Measurements from ENCODE around the gene SMARCA1. TPM values are rescaled to one million over a fixed set of nuclear protein-coding genes. Genes with fewer than 3 reads are reported as not detected.

Gene SMARCA1
- polyA plus RNA-seq, 3 donors: 0.03 to 0.13 TPM; not detected in 1

DNA sequence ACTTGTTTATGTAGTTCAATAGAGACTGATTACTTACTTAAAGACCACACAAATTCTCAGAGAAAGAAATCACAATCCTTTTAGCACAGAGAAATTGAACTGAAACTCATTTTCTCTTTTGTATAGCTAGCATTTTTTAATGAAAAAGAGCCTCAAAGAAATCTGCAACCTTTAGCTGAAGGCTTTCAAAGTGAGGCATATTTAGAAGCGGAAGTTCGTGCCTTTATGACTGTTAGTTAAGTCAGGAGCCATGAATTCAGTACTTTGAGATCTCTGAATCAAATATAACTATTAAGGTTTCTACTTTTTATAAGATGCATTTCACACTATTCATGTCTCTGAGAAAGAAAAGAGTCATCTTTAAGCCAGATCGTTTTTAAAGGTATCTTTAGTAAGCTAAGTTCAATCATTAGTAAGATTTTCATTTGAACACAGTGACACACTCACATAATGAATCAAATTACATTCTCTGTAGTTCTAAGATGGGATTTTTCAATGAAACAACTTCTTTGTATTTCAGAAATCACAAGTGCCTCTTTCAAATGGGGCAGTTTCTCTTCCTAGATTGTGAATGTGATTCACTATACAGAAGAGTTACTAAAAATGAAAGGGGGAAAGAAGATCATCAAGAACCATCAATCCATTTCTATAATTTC lies 61.4 kb downstream of the SMARCA1 start:
- Histone ChIP-seq H3K4me3 (replicated peaks in 1 of 3; ENCODE audit: low read depth in 2 of 3, low read length in 3 of 3) (no peak overlapping the region), H4K20me1 (ENCODE audit: insufficient read depth, low read length) (no peaks in the 10 kb centered on the region), H3K9ac (ENCODE audit: insufficient read depth, low read length, poor library complexity, severe bottlenecking) (no peak overlapping the region), H3K27me3 (ENCODE audit: control insufficient read depth in 2 of 2, insufficient read depth in 2 of 2, low read length in 2 of 2) (no peaks in the 10 kb centered on the region), H2AFZ (ENCODE audit: insufficient read depth, low read depth, low read length, poor library complexity, severe bottlenecking) (no peak overlapping the region), H3K9me3 (replicated peaks in 1 of 2; ENCODE audit: control insufficient read depth in 1 of 2, insufficient read depth in 1 of 2, low read length in 2 of 2) (no peaks in the 10 kb centered on the region), H3K36me3 (replicated peaks in 1 of 2; ENCODE audit: control insufficient read depth in 1 of 2, insufficient read depth in 2 of 2, low read length in 2 of 2) (no peaks in the 10 kb centered on the region), H3K27ac (ENCODE audit: low read depth in 1 of 2, low read length in 2 of 2) (no peak overlapping the region), H3K79me2 (ENCODE audit: insufficient read depth, low read length) (no peaks in the 10 kb centered on the region), H3K4me2 (replicated peaks; ENCODE audit: extremely low read depth, low read length, poor library complexity, severe bottlenecking) (no peak overlapping the region), H3K4me1 (ENCODE audit: control insufficient read depth in 1 of 2, insufficient read depth in 2 of 2, low read length in 2 of 2) (no peaks in the 10 kb centered on the region)
- Mint-ChIP-seq H3K4me3 (no peak overlapping the region), H3K4me1 (no peaks in the 10 kb centered on the region), H3K27me3 (ENCODE audit: low read depth in 3 of 3) (peaks cover 0 to 2% (median 0%) of the 10 kb centered on the region in 3 donors), H3K9me3 (no peaks in the 10 kb centered on the region), H3K27ac (no peak overlapping the region), H3K36me3 (no peaks in the 10 kb centered on the region)
- DNase-seq: no peak
- TF ChIP-seq, protein P1, sequence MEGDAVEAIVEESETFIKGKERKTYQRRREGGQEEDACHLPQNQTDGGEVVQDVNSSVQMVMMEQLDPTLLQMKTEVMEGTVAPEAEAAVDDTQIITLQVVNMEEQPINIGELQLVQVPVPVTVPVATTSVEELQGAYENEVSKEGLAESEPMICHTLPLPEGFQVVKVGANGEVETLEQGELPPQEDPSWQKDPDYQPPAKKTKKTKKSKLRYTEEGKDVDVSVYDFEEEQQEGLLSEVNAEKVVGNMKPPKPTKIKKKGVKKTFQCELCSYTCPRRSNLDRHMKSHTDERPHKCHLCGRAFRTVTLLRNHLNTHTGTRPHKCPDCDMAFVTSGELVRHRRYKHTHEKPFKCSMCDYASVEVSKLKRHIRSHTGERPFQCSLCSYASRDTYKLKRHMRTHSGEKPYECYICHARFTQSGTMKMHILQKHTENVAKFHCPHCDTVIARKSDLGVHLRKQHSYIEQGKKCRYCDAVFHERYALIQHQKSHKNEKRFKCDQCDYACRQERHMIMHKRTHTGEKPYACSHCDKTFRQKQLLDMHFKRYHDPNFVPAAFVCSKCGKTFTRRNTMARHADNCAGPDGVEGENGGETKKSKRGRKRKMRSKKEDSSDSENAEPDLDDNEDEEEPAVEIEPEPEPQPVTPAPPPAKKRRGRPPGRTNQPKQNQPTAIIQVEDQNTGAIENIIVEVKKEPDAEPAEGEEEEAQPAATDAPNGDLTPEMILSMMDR (IDR thresholded peaks at IDR 0.05): no peak
- intact Hi-C loops (cut with micrococcal nuclease): no loop called here
- no CpG with 5 or more reads among the region's 3 CpGs for WGBS (ENCODE audit: insufficient coverage)

DNA sequence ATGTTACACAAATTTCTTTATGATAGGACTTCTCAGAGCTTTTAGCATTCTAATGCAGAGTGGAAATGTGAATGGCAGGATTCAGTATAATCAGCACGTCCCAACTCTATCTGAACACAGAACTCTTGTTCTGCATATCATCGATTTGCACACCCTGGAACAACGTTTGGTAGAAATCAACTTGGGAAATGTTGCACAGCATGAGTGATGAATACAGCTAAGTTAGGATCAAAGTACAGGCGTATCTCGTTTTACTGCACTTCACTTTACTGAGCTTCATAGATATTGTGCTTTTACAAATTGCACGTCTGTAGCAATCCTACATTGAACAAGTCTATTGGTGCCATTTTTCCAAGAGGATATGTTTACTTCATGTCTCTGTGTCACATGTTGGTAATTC lies 70.8 kb downstream of the SMARCA1 start:
- Histone ChIP-seq H3K79me2 (ENCODE audit: insufficient read depth, low read length) (no peaks in the 10 kb centered on the region), H3K27ac (ENCODE audit: low read depth in 1 of 2, low read length in 2 of 2) (no peak overlapping the region), H3K4me2 (replicated peaks; ENCODE audit: extremely low read depth, low read length, poor library complexity, severe bottlenecking) (no peak overlapping the region), H3K27me3 (ENCODE audit: control insufficient read depth in 2 of 2, insufficient read depth in 2 of 2, low read length in 2 of 2) (no peaks in the 10 kb centered on the region), H3K36me3 (replicated peaks in 1 of 2; ENCODE audit: control insufficient read depth in 1 of 2, insufficient read depth in 2 of 2, low read length in 2 of 2) (no peaks in the 10 kb centered on the region), H3K4me1 (ENCODE audit: control insufficient read depth in 1 of 2, insufficient read depth in 2 of 2, low read length in 2 of 2) (no peaks in the 10 kb centered on the region), H3K9me3 (replicated peaks in 1 of 2; ENCODE audit: control insufficient read depth in 1 of 2, insufficient read depth in 1 of 2, low read length in 2 of 2) (no peaks in the 10 kb centered on the region), H2AFZ (ENCODE audit: insufficient read depth, low read depth, low read length, poor library complexity, severe bottlenecking) (no peak overlapping the region), H3K9ac (ENCODE audit: insufficient read depth, low read length, poor library complexity, severe bottlenecking) (no peak overlapping the region), H4K20me1 (ENCODE audit: insufficient read depth, low read length) (no peaks in the 10 kb centered on the region), H3K4me3 (replicated peaks in 1 of 3; ENCODE audit: low read depth in 2 of 3, low read length in 3 of 3) (no peak overlapping the region)
- Mint-ChIP-seq H3K4me3 (no peak overlapping the region), H3K9me3 (peaks cover 0 to 1% (median 0%) of the 10 kb centered on the region in 7 donors), H3K4me1 (no peaks in the 10 kb centered on the region), H3K27me3 (ENCODE audit: low read depth in 3 of 3) (peaks cover 0 to 2% (median 0%) of the 10 kb centered on the region in 3 donors), H3K27ac (no peak overlapping the region), H3K36me3 (no peaks in the 10 kb centered on the region)
- intact Hi-C loops (cut with micrococcal nuclease): no loop called here
- no CpG with 5 or more reads among the region's 6 CpGs for WGBS (ENCODE audit: insufficient coverage)
- TF ChIP-seq, protein P1 (IDR thresholded peaks at IDR 0.05): no peak
- no peak for DNase-seq

Data from CD14-positive monocyte (primary cell).